WI38 (cell line): Measurements from ENCODE around the gene NUDT22.

Source experiments
- H3K4me3 ChIP-seq: 2 replicates; pipeline ENCODE4 v1.5.1; 2011; ENCODE audit warnings: low read depth, mild to moderate bottlenecking, control low read depth, low read length
- TF ChIP-seq, protein P1 (sequence below): IDR thresholded peaks from 2 replicates; pipeline ENCODE4 v1.5.1; 2012; ENCODE audit warnings: low read depth, mild to moderate bottlenecking, control low read depth, low read length

The NUDT22 gene

DNA sequence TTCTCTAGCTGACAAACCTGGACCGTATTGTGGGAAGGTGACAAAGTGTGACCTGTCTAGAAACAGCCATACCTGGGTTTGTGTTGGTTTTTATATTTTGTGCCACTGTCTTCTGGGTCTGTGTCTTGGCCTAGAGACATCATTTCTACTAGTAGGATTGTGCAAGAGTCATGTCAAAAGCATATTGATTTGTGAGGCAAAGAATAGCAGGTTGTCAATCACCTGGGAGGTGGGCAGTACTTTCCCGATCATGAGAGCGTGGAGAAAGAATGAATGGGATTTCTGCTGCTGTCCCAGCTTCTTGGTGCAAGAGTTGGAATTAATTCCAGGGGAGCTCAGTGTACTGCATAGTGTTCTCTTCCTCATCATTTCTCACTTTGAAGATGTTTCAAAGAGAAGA lies 24.5 kb upstream of the NUDT22 start:
- H3K4me3 ChIP-seq: no peak overlapping the region
- TF ChIP-seq, protein P1, sequence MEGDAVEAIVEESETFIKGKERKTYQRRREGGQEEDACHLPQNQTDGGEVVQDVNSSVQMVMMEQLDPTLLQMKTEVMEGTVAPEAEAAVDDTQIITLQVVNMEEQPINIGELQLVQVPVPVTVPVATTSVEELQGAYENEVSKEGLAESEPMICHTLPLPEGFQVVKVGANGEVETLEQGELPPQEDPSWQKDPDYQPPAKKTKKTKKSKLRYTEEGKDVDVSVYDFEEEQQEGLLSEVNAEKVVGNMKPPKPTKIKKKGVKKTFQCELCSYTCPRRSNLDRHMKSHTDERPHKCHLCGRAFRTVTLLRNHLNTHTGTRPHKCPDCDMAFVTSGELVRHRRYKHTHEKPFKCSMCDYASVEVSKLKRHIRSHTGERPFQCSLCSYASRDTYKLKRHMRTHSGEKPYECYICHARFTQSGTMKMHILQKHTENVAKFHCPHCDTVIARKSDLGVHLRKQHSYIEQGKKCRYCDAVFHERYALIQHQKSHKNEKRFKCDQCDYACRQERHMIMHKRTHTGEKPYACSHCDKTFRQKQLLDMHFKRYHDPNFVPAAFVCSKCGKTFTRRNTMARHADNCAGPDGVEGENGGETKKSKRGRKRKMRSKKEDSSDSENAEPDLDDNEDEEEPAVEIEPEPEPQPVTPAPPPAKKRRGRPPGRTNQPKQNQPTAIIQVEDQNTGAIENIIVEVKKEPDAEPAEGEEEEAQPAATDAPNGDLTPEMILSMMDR: no peak

DNA sequence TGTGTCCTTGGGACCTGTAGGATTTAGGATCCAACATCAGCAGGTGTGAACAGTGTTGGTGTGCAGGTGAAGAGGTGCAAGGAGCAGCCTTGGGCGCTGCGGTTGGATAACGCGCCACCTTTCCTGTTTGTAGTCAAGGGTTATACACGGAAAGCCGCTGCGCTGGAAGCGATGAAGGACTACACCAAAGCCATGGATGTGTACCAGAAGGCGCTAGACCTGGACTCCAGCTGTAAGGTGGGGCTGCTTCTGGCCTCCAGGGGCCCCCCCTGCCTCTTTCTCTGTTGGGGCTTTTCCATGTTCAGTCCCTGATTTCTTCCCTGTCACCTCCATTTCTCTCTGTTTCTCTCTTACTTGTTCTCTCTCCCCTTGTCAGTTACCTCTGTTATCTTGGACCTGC lies 23.1 kb upstream of the NUDT22 start:
- no peak overlapping the region for H3K4me3 ChIP-seq
- TF ChIP-seq, protein P1: no peak

DNA sequence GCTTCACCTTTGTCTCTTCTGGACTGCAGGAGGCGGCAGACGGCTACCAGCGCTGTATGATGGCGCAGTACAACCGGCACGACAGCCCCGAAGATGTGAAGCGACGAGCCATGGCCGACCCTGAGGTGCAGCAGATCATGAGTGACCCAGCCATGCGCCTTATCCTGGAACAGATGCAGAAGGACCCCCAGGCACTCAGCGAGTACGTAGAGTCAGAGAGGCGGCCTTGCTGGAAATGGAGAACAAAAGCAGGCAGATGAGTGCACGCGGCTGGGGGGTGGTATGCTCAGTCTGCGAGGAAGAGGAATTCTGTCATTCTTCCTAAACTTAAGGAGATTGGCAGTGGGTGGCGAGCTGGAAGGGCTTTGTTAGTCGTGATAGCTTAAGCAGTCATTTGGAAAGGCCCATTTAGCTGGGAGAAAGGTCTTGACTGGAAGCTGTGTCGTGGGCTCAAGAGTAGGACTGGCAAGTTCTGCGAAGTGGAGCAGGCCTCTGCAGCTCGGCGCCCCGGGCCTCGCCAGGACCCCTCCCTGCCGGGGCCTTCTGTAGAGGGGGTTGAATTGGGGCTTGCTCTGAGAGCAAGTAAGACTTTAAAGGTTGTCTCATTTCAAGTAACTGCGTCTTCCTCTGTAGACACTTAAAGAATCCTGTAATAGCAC lies 22.5 kb upstream of the NUDT22 start:
- TF ChIP-seq, protein P1: no peak
- H3K4me3 ChIP-seq: no peak overlapping the region

DNA sequence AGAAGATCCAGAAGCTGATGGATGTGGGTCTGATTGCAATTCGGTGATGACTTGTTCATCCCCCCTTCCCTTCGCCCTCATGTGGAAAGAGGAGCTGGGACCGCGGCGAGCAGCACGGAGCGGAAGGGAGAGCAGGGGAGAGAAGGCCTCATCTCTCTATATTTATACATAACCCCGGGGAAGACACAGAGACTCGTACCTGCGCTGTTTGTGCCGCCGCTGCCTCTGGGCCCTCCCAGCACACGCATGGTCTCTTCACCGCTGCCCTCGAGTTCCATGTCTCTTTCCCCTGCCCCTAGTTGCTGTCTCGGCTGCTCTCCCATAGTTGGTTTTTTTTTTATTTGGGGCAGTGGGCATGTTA lies 22.0 kb upstream of the NUDT22 start:
- no peak overlapping the region for H3K4me3 ChIP-seq
- TF ChIP-seq, protein P1: no peak

DNA sequence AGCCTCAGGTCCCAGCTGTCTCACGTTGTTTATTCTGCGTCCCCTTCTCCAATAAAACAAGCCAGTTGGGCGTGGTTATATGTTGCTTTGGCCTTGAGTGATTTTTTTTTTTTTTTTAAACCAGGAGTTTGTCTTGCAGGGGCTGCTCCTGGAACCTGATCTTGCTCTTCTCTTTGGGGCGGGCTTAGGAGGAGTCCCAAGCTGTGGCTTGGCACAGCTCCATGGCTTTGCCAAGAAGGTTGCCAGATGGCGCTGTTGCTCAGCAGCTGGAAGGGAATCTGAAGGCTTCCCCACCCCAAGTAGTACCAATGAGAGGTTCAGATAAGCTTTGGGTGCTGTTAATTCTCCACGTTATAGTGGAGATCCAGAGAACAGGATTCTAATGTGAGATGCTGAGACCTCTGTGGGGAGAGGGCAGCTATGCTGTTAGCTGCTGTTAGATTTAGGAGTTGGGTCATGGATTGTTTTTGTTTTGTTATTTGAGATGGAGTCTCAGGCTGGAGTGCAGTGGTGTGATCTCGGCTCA lies 21.5 kb upstream of the NUDT22 start:
- TF ChIP-seq, protein P1: peak; percentile 62
- H3K4me3 ChIP-seq: no peak overlapping the region

DNA sequence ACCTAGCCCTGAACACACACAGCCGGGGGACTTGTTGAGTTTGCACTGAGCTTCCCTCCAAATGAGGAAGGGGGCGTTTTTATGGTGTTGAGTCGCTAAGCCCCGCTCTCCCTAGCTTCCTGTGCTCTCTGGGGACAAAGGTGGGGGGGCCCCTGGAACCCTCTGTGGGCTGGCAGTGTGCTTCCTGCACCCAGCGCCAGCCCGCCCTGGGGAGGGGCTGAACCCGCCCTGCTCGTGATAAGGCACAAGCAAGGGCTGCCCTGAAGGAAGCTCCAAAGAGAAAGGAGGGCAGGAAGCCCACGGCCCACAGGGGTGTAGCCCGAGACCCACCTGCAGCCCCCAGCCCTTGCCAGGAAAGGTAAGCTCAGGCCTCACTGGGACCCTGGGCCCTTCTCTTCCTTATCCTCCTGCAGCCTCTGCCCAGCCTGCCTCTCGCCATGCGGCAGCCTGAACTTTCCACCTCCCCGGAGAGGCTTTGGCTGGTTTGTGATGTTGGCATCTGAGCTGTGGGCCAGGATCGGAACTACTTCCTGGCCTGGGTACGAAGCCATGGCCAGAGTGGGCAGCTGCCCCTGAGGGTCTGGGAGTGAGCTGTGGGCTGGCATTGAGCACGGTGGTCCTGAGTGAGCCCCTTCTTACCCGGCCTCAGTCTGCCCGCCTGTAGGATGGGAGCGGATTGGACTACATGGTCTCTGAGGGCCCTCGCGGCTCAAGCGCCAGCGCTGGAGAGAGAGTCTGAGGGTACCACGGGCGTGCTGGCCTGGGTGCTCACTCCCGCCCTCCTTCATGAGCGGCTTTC lies 19.4 kb upstream of the NUDT22 start, which contains the start of gene FERMT3:
TSS of gene FERMT3 (plus strand) at position 265 of the 799 bp plus-strand sequence. CDS start 644 bp downstream, outside the sequence.
- no peak within 1 kb of the TSS for H3K4me3 ChIP-seq
- TF ChIP-seq, protein P1: no peak
